Spleen (tissue), 11 donors: Measurements from ENCODE around the gene RPS4Y2. TPM values are rescaled to one million over a fixed set of nuclear protein-coding genes. Genes with fewer than 3 reads are reported as not detected.

Experiments
- DNase-seq: peaks from one replicate; pipeline ENCODE4 v3.0.0-alpha.2; 2020
- H3K27ac ChIP-seq, 8 donors: fragments of 200-600 bp; sonication (generic) in 7 of 8; 1 replicate in 4 of 8; 2 replicates in 4 of 8; pipeline versions ENCODE4 v1.5.0 to v1.8.0; 2016 to 2021; ENCODE audit warnings: inconsistent platforms in 4 of 8, mild to moderate bottlenecking in 4 of 8, moderate library complexity in 1 of 8
- H3K27me3 ChIP-seq, 7 donors: fragments of 200-600 bp; sonication (generic) in 6 of 7; replicated peaks in 1 of 7; 1 replicate in 4 of 7; 2 replicates in 3 of 7; pipeline versions ENCODE4 v1.5.0 to v1.8.0; 2016 to 2021; ENCODE audit warnings: inconsistent platforms in 3 of 7, mild to moderate bottlenecking in 1 of 7
- H3K36me3 ChIP-seq, 6 donors: fragments of 200-600 bp; sonication (generic) in 5 of 6; 1 replicate in 4 of 6; 2 replicates in 2 of 6; pipeline versions ENCODE4 v1.5.0 to v1.8.0; 2016 to 2021; ENCODE audit warnings: inconsistent platforms in 2 of 6
- H3K4me1 ChIP-seq, 6 donors: fragments of 200-600 bp; sonication (generic) in 5 of 6; 1 replicate in 3 of 6; 2 replicates in 3 of 6; pipeline versions ENCODE4 v1.5.0 to v1.8.0; 2016 to 2021; ENCODE audit warnings: inconsistent platforms in 3 of 6
- H3K4me3 ChIP-seq, 8 donors: fragments of 200-600 bp; sonication (generic) in 7 of 8; 1 replicate in 4 of 8; 2 replicates in 4 of 8; pipeline versions ENCODE4 v1.5.0 to v1.8.0; 2016 to 2021; ENCODE audit warnings: inconsistent platforms in 4 of 8, mild to moderate bottlenecking in 4 of 8, moderate library complexity in 2 of 8
- H3K9me3 ChIP-seq, 8 donors: fragments of 200-600 bp; sonication (generic) in 7 of 8; 1 replicate in 4 of 8; 2 replicates in 4 of 8; pipeline versions ENCODE4 v1.5.0 to v1.8.0; 2016 to 2021; ENCODE audit warnings: inconsistent platforms in 4 of 8
- POLR2A ChIP-seq, 3 donors: fragments of 450-650 bp; IDR thresholded peaks; one replicate each; pipeline ENCODE4 v1.5.1; 2017; ENCODE audit warnings: antibody characterized with exemption in 3 of 3, mild to moderate bottlenecking in 1 of 3
- POLR2AphosphoS5 ChIP-seq, 3 donors: sonication (generic); formaldehyde crosslinking; IDR thresholded peaks; one replicate each; pipeline ENCODE4 v1.5.1; 2017; ENCODE audit warnings: antibody characterized with exemption in 3 of 3
- WGBS, 5 donors: extraction: QIAGEN DNeasy Blood & Tissue Kit in 3 of 5; methylation state at CpG; one replicate each; pipeline versions ENCODE4 v1.1.5 to v1.1.7; 2013 to 2018; 5-methylcytosine and 5-hydroxymethylcytosine counted together
- intact Hi-C: fragments of 100-400 bp; cut with DNase I; formaldehyde crosslinking; loops from one replicate; pipeline ENCODE4 v1.15.0; 2023; ENCODE audit warnings: low total_unique reads
- polyA plus RNA-seq, 3 donors: library from polyadenylated mRNA; stranded (reverse); fragments of 200-250 nt; gene quantifications; one replicate each; pipeline ENCODE4 v1.2.1, GENCODE V29; 2013
- total RNA-seq, 7 donors: library from RNA; depleted of rRNA in 3 of 7; stranded (reverse); fragments of >200 nt in 3 of 7; fragmentation: NEBNext Ultra II Directional in 4 of 7; extraction: Animal tissue kit (Norgen Biotek cat#: 25700) in 4 of 7; gene quantifications; one replicate each; pipeline versions ENCODE4 v1.1.0 to v1.2.1, GENCODE V29; 2016 to 2021
- TF ChIP-seq, protein P1 (sequence below), 11 experiments: fragments of 200-600 bp in 7 of 11; fragments of 450-650 bp in 4 of 11; sonication (generic) in 4 of 11; IDR thresholded peaks in 8 of 11; conservative IDR thresholded peaks in 3 of 11; 1 replicate in 7 of 11; 2 replicates in 4 of 11; pipeline versions ENCODE4 v1.4.0 to v1.8.0; 2016 to 2021; ENCODE audit warnings: antibody characterized with exemption in 11 of 11, inconsistent platforms in 4 of 11, mild to moderate bottlenecking in 1 of 11
- donor health status: healthy with polysubstance abuse.
- donor health status: DM: no; HTN: no; CAD: no; lungs with moderate emphysema.
- donor health status: DM: no; HTN: no; CAD: no.
- donor health status: Bipolar disorder and iron deficiency.
- donor health status: healthy.
- donor health status: DM: no; HTN: no; CAD: no.
- donor health status: DM: yes; HTN: yes; CAD: no.

RPS4Y2 gene
- total and polyA plus RNA-seq, 10 donors, result 0.16 to 0.85 TPM; not detected in 8

DNA sequence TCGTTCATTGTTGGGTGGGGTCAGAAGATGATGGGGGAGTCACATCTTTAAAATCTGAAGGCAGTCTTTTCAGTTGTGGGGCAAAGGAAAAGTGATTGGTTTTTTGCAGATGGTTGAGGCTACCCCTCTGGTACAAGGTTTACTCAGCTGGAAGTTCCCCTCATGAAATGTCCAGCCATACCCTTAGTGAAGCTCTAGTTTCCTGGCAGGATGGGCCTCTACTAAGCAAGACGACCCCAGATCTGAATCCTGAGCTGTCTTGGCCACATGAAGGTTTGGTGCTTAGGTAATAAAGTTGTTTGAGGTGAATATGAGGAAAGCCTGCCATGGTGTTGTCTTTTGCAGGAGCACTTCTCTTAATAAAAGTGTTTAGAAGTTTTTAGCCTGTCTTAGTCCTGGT lies 9.2 kb downstream of the RPS4Y2 start:
- no peaks in the 10 kb centered on the region for H3K9me3 ChIP-seq
- no peaks in the 10 kb centered on the region for H3K27me3 ChIP-seq
- H3K4me1 ChIP-seq, result peaks cover 0 to 9% (median 0%) of the 10 kb centered on the region in 6 donors
- no peaks in the 10 kb centered on the region for H3K36me3 ChIP-seq
- WGBS, 5 donors, result 58 to 78% (median 61%) methylated on average over 2 of the region's 2 CpGs; no CpG with 5 or more reads in 2 of the 5 donors
- H3K27ac ChIP-seq, result no peak overlapping the region
- intact Hi-C loops, result no loop called here
- no peak for DNase-seq
- TF ChIP-seq POLR2A (IDR thresholded peaks at IDR 0.05) (no peak), POLR2AphosphoS5 (IDR thresholded peaks at IDR 0.05) (no peak)
- TF ChIP-seq, protein P1, sequence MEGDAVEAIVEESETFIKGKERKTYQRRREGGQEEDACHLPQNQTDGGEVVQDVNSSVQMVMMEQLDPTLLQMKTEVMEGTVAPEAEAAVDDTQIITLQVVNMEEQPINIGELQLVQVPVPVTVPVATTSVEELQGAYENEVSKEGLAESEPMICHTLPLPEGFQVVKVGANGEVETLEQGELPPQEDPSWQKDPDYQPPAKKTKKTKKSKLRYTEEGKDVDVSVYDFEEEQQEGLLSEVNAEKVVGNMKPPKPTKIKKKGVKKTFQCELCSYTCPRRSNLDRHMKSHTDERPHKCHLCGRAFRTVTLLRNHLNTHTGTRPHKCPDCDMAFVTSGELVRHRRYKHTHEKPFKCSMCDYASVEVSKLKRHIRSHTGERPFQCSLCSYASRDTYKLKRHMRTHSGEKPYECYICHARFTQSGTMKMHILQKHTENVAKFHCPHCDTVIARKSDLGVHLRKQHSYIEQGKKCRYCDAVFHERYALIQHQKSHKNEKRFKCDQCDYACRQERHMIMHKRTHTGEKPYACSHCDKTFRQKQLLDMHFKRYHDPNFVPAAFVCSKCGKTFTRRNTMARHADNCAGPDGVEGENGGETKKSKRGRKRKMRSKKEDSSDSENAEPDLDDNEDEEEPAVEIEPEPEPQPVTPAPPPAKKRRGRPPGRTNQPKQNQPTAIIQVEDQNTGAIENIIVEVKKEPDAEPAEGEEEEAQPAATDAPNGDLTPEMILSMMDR (IDR thresholded peaks at IDR 0.05 in 8 of 11, conservative IDR thresholded peaks at IDR 0.05 in 3 of 11), result no peak
- no peak overlapping the region for H3K4me3 ChIP-seq

DNA sequence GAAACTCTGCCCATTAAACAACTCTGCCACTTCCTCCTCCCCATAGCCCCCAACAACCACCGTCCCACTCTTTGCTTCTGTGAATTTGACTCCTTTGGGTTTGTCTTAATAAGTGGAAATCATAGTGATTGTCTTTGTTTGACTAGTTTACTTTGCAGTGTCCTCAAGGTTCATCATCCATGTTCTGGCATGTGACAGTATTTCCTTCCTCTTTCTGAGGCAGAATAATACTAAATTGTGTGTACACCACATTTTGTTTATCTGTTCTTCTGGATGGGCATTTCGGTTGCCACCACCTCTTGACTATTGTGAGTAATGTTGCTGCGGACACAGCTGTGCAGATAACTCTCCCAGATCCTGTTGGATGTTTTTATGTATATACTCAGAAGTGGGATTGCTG lies 14.8 kb downstream of the RPS4Y2 start:
- WGBS, 5 donors, result 42 to 55% (median 48%) methylated on average over 3 of the region's 3 CpGs; no CpG with 5 or more reads in 2 of the 5 donors
- no peak for DNase-seq
- Histone ChIP-seq H3K9me3 (no peaks in the 10 kb centered on the region), H3K4me3 (no peak overlapping the region), H3K27me3 (no peaks in the 10 kb centered on the region), H3K27ac (peak overlapping the region in 1 of 8 donors; percentile 30), H3K4me1 (no peaks in the 10 kb centered on the region), H3K36me3 (no peaks in the 10 kb centered on the region)
- TF ChIP-seq POLR2A (IDR thresholded peaks at IDR 0.05) (no peak), POLR2AphosphoS5 (IDR thresholded peaks at IDR 0.05) (no peak)
- TF ChIP-seq, protein P1 (IDR thresholded peaks at IDR 0.05 in 8 of 11, conservative IDR thresholded peaks at IDR 0.05 in 3 of 11), result no peak
- intact Hi-C loops, result no loop called here

DNA sequence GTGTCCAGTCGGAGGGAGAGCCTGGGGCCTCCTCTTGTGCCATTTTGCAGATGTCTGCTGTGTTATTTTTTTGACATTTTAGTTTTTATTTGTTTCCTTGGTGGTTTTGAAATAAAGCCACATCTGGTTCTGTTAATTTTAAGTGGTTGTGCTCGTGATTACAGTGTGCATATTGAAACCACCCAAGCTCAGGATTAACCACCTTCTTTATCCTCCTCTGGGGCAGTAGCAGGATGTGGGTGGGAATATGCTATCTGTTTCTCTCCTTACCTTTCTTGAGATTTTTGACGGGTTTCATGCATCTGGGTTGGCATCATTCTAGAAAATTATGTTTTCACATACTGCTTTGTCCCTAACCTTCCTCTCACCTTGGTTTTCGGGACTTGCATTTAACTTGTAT lies 20.2 kb downstream of the RPS4Y2 start:
- no peak for DNase-seq
- 52 to 61% (median 58%) methylated on average over 4 of the region's 4 CpGs; no CpG with 5 or more reads in 2 of the 5 donors for WGBS, 5 donors
- no peaks in the 10 kb centered on the region for H3K9me3 ChIP-seq
- H3K27ac ChIP-seq, result no peak overlapping the region
- no peak overlapping the region for H3K4me3 ChIP-seq
- no peaks in the 10 kb centered on the region for H3K36me3 ChIP-seq
- TF ChIP-seq POLR2AphosphoS5 (IDR thresholded peaks at IDR 0.05), result no peak
- no peak for TF ChIP-seq POLR2A (IDR thresholded peaks at IDR 0.05)
- TF ChIP-seq, protein P1 (IDR thresholded peaks at IDR 0.05 in 8 of 11, conservative IDR thresholded peaks at IDR 0.05 in 3 of 11), result no peak
- no peaks in the 10 kb centered on the region for H3K4me1 ChIP-seq
- intact Hi-C loops, result no loop called here
- H3K27me3 ChIP-seq, result no peaks in the 10 kb centered on the region

DNA sequence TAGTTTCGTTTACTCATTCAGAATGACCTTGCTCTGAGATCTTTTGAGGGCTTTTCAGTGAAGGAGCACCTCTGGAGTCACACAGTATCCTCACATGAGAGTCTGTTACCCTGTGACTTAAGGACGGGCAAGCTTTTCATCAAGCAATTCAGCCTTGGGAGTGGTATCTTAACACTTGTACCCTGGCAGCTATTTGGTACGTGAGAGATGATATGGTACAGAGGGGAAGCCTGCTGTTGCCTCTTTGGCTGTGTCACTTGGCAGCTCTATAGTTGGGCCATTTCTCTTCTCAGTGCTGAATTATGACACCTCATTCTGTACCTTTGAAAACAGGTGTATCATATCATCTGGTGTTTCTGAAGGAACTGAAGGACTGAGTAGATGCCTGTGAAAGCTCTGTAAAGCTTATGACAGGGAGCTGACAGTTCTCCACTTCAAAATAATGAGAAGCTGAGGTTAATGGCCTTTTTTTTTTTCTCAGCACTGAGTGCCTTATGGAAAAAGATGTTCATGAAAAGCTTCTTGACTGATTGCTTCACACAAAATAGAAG lies 24.3 kb downstream of the RPS4Y2 start:
- DNase-seq, result no peak
- TF ChIP-seq POLR2A (IDR thresholded peaks at IDR 0.05) (no peak), POLR2AphosphoS5 (IDR thresholded peaks at IDR 0.05) (no peak)
- TF ChIP-seq, protein P1 (IDR thresholded peaks at IDR 0.05 in 8 of 11, conservative IDR thresholded peaks at IDR 0.05 in 3 of 11), result no peak
- Histone ChIP-seq H3K27ac (no peak overlapping the region), H3K4me3 (no peak overlapping the region), H3K4me1 (peaks cover 0 to 6% (median 0%) of the 10 kb centered on the region in 6 donors), H3K9me3 (no peaks in the 10 kb centered on the region), H3K36me3 (no peaks in the 10 kb centered on the region), H3K27me3 (no peaks in the 10 kb centered on the region)
- intact Hi-C loops, result no loop called here
- WGBS, 5 donors, result 65 to 86% (median 76%) methylated on average over 3 of the region's 3 CpGs; no CpG with 5 or more reads in 2 of the 5 donors
